Panc1 (cell line): Measurements from ENCODE around the gene SOX18. TPM values are rescaled to one million over a fixed set of nuclear protein-coding genes. Genes with fewer than 3 reads are reported as not detected.

Source experiments
- ATAC-seq: fragments of 200-7000 bp; cut with Tn5 transposase; 2 replicates; pipeline ENCODE4 v1.9.1; 2020; ENCODE audit warnings: mild to moderate bottlenecking, moderate library complexity
- BruUV-seq: library from RNA; stranded (reverse); fragments of 400-500 nt; replicated peaks from 2 replicates; lab custom pipeline; 2021; lab: Mats Ljungman, UMichigan
- CTCF ChIA-PET: fragments of 300-600 bp; sonication (Branson Sonifier 250); formaldehyde crosslinking; loops from one replicate; lab custom pipeline; 2022; ENCODE audit warnings: antibody characterized with exemption; lab: Charles Lee
- POLR2A ChIA-PET: fragments of 300-600 bp; sonication (Branson Sonifier 250); formaldehyde crosslinking; loops from one replicate; lab custom pipeline; 2022; ENCODE audit warnings: antibody characterized with exemption; lab: Charles Lee
- DNase-seq: peaks from one replicate; pipeline ENCODE4 v3.0.0-alpha.2; 2010; ENCODE audit warnings: low read depth, low spot score
- H3K27ac ChIP-seq: 2 replicates; pipeline ENCODE4 v1.5.1; 2011; ENCODE audit warnings: mild to moderate bottlenecking, low read length, inconsistent platforms
- H3K27me3 ChIP-seq: fragments of 200-500 bp; sonication (Bioruptor generic); 2 replicates; pipeline ENCODE4 v1.6.0; 2014; ENCODE audit warnings: low read length, inconsistent platforms; ENCODE audit not compliant: control insufficient read depth, insufficient read depth
- H3K36me3 ChIP-seq: fragments of 200-500 bp; sonication (Bioruptor generic); 2 replicates; pipeline ENCODE4 v1.5.1; 2014; ENCODE audit warnings: inconsistent platforms, mild to moderate bottlenecking, low read length, moderate library complexity; ENCODE audit not compliant: control insufficient read depth, insufficient read depth
- H3K4me1 ChIP-seq: 2 replicates; pipeline ENCODE4 v1.5.1; 2011; ENCODE audit warnings: inconsistent platforms, mild to moderate bottlenecking, low read length, moderate library complexity; ENCODE audit not compliant: control insufficient read depth, insufficient read depth
- H3K4me3 ChIP-seq, 2 experiments: 2 replicates each; pipeline ENCODE4 v1.5.1; 2011 to 2012; ENCODE audit warnings: low read depth in 2 of 2, low read length in 2 of 2, mild to moderate bottlenecking in 2 of 2, inconsistent platforms in 1 of 2, moderate library complexity in 1 of 2
- H3K9me3 ChIP-seq: fragments of 200-500 bp; sonication (Bioruptor generic); 2 replicates; pipeline ENCODE4 v1.5.1; 2014; ENCODE audit warnings: low read depth, mild to moderate bottlenecking, inconsistent platforms, low read length, moderate library complexity; ENCODE audit not compliant: control insufficient read depth, insufficient read depth
- CTCF ChIP-seq: fragments of 450-650 bp; IDR thresholded peaks from 2 replicates; pipeline ENCODE4 v1.5.1; 2017; ENCODE audit warnings: mild to moderate bottlenecking
- POLR2AphosphoS5 ChIP-seq: IDR thresholded peaks from 2 replicates; pipeline ENCODE4 v1.6.1; 2012; ENCODE audit warnings: mild to moderate bottlenecking, low read depth, low read length, moderate library complexity
- SIN3A ChIP-seq: IDR thresholded peaks from 2 replicates; pipeline ENCODE4 v1.6.1; 2012; ENCODE audit warnings: low read depth, mild to moderate bottlenecking, low read length, moderate library complexity, borderline replicate concordance; ENCODE audit not compliant: insufficient read depth
- TCF7L2 ChIP-seq: IDR thresholded peaks from 2 replicates; pipeline ENCODE4 v1.6.1; 2011; ENCODE audit warnings: mild to moderate bottlenecking, low read depth, low read length, inconsistent platforms
- in situ Hi-C: cut with HindIII; loops from 2 replicates; pipeline ENCODE4 v1.10.0; 2016; ENCODE audit warnings: low sequenced_read_pairs, low pct_unique_long_range_greater_than_20kb
- intact Hi-C: fragments of 100-400 bp; cut with micrococcal nuclease; formaldehyde crosslinking; loops from one replicate; pipeline ENCODE4 v1.10.0; 2022; ENCODE audit not compliant: unreplicated experiment
- total RNA-seq: library from RNA; stranded (reverse); gene quantifications from one replicate; pipeline ENCODE4 v1.2.1, GENCODE V29; 2021; ENCODE audit not compliant: unreplicated experiment
- TF ChIP-seq, protein P1 (sequence below), 2 experiments: IDR thresholded peaks; 2 replicates each; pipeline ENCODE4 v1.6.1; 2011 to 2012; ENCODE audit warnings: low read depth in 2 of 2, control low read depth in 1 of 2, low read length in 1 of 2, mild to moderate bottlenecking in 1 of 2, moderate library complexity in 1 of 2; ENCODE audit not compliant: insufficient read depth in 1 of 2

Gene SOX18
- total RNA-seq, 1 experiment from 2014 or later, result 18.7 TPM

DNA sequence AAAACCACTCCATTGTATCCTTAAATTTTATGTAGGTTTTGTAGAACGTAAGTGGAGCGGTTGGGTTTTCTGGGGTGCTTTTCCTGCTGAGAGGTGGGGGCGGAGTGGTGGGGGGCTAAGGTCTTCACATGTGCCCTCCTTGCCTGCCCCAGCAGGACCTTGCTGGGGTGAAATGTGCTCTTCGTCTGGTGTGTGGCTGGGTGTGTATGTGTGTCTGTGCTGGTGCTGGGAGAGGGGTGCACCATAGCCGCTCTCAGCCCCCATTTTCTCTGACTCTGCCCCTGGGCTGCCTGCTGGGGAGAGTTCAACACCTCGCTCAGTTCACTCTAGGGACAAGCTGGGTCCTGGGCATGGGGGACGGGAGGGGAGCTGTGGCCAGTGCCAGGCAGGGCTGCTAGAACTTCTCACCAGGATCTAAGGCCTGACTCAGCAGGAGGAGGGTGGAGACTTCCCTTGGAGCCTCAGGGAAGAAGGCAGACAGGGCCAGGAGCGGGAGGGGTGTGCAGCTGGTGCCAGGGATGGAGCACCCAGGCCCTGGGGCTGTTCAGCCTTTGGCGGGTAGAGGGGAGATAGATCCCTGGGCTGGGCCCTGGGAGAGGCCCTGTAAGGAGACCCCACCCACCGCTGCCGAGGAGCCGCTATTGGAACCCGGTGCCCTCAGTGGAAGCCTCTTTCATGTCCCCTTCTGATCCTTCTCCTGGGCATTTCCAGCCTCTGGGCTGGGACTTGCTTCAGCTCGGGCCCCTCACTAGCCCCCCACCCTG lies 4.8 kb downstream of the SOX18 start:
- ATAC-seq, result peak; percentile 71
- TF ChIP-seq CTCF (no peak), SIN3A (no peak), POLR2AphosphoS5 (no peak), TCF7L2 (no peak)
- TF ChIP-seq, protein P1, sequence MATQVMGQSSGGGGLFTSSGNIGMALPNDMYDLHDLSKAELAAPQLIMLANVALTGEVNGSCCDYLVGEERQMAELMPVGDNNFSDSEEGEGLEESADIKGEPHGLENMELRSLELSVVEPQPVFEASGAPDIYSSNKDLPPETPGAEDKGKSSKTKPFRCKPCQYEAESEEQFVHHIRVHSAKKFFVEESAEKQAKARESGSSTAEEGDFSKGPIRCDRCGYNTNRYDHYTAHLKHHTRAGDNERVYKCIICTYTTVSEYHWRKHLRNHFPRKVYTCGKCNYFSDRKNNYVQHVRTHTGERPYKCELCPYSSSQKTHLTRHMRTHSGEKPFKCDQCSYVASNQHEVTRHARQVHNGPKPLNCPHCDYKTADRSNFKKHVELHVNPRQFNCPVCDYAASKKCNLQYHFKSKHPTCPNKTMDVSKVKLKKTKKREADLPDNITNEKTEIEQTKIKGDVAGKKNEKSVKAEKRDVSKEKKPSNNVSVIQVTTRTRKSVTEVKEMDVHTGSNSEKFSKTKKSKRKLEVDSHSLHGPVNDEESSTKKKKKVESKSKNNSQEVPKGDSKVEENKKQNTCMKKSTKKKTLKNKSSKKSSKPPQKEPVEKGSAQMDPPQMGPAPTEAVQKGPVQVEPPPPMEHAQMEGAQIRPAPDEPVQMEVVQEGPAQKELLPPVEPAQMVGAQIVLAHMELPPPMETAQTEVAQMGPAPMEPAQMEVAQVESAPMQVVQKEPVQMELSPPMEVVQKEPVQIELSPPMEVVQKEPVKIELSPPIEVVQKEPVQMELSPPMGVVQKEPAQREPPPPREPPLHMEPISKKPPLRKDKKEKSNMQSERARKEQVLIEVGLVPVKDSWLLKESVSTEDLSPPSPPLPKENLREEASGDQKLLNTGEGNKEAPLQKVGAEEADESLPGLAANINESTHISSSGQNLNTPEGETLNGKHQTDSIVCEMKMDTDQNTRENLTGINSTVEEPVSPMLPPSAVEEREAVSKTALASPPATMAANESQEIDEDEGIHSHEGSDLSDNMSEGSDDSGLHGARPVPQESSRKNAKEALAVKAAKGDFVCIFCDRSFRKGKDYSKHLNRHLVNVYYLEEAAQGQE (IDR thresholded peaks at IDR 0.05; ENCODE audit: insufficient read depth in 1 of 2, low read depth in 2 of 2, low read length in 1 of 2), result no peak
- H3K27me3 ChIP-seq, result no peaks in the 10 kb centered on the region
- H3K9me3 ChIP-seq, result no peaks in the 10 kb centered on the region
- ChIA-PET POLR2A (no interaction called here), CTCF (interaction anchor here (0.7 kb wide), 1 partner anchor 75 kb away, joined by 5 read pairs; no protein-coding TSS in a partner anchor)
- intact Hi-C loops, result no loop called here
- peak overlapping the region; percentile 62 for H3K27ac ChIP-seq
- H3K4me3 ChIP-seq, result peak overlapping the region in 1 of 2 experiments; percentile 13; a peak in 2 of 4 replicates
- in situ Hi-C loops, result no loop called here
- peaks cover 33% of the 10 kb centered on the region for H3K4me1 ChIP-seq
- DNase-seq, result no peak
- BruUV-seq, result no TSS peak
- no peaks in the 10 kb centered on the region for H3K36me3 ChIP-seq

DNA sequence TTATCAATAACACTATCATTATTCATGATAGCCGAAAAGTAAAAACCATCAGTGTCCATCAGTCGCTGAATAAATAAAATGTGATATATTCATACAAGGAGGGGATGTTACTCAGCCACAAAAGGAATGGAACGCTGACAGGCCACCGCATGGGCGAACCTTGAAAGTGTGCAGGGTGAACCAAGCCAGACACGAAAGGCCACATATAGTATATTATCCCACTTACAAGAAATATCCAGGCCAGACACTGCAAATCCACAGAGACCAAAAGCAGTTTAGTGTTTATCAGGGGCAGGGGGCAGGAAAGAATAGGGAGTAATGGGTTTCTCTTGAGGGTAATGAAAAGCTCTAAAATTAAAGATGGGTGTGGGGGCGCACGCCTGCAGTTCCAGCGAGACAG lies 5.7 kb downstream of the SOX18 start:
- H3K27me3 ChIP-seq, result no peaks in the 10 kb centered on the region
- intact Hi-C loops (no loop called here), in situ Hi-C loops (no loop called here)
- no peak overlapping the region for H3K4me3 ChIP-seq
- no peaks in the 10 kb centered on the region for H3K9me3 ChIP-seq
- ATAC-seq (no peak), DNase-seq (no peak)
- CTCF ChIA-PET, result interaction anchor here (0.5 kb wide), 1 partner anchor 41 kb away, joined by 7 read pairs; no protein-coding TSS in a partner anchor
- peaks cover 38% of the 10 kb centered on the region for H3K4me1 ChIP-seq
- H3K36me3 ChIP-seq, result no peaks in the 10 kb centered on the region
- TF ChIP-seq CTCF (no peak), SIN3A (no peak), TCF7L2 (no peak), POLR2AphosphoS5 (no peak)
- TF ChIP-seq, protein P1 (IDR thresholded peaks at IDR 0.05; ENCODE audit: insufficient read depth in 1 of 2, low read depth in 2 of 2, low read length in 1 of 2), result no peak
- POLR2A ChIA-PET, result no interaction called here
- H3K27ac ChIP-seq, result no peak overlapping the region
- BruUV-seq, result no TSS peak
